OCI-LY1 (cell line): ENCODE measurements around the gene YPEL2.

ENCODE experiments used
- CTCF ChIP-seq: fragments of 200-600 bp; sonication (generic), shearing (Covaris generic); IDR thresholded peaks from 2 replicates; pipeline ENCODE4 v1.5.1; 2017; ENCODE audit warnings: mild to moderate bottlenecking, antibody characterized with exemption, low read length, moderate library complexity, mixed read lengths
- EZH2 ChIP-seq: fragments of 200-600 bp; sonication (generic), shearing (Covaris generic); IDR thresholded peaks from 2 replicates; pipeline ENCODE4 v1.8.0; 2017; ENCODE audit warnings: borderline replicate concordance, mixed run types, mild to moderate bottlenecking, antibody characterized with exemption, low read length, moderate library complexity, mixed read lengths

- TF ChIP-seq CTCF = no peak
- no peak for TF ChIP-seq EZH2
Measured at GRCh38 chr17:59404471-59404870, 73.0 kb downstream of the YPEL2 start.
